Measurements from ENCODE around the gene NCMAP. TPM values are rescaled to one million over a fixed set of nuclear protein-coding genes. Genes with fewer than 3 reads are reported as not detected.

NCMAP gene
- total RNA-seq, 1 donor from 2014 or later, result not detected

DNA sequence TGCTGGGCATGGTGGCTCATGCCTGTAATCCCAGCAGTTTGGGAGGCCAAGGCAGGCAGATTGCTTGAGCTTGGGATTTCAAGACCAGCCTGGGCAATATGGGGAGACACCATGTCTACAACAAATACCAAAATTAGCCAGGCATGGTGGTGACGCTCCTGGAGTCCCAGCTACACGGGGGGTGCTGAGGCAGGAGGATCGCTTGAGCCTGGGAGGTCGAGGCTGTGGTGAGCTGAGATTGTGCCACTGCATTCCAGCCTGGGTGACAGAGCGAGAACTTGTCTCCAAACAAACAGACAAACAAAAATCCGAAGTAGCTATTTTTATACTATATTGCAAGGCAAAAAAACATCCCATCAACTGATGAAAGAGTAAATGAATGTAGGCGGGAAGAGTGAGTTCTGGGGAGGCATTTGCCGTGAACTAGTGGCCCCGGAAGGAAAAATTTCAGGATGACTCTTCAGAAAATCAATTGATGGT, 40.6 kb downstream of the NCMAP start:
- peaks cover 5% of the 10 kb centered on the region for H3K4me1 Mint-ChIP-seq (ENCODE audit: low read depth)
- H3K9me3 Mint-ChIP-seq (ENCODE audit: low read depth), result no peaks in the 10 kb centered on the region
- TF ChIP-seq CTCF (IDR thresholded peaks at IDR 0.05), result no peak
- H3K36me3 Mint-ChIP-seq (ENCODE audit: low read depth), result no peaks in the 10 kb centered on the region
- no peak for DNase-seq (ENCODE audit: low spot score)
- H3K27ac Mint-ChIP-seq (ENCODE audit: unreplicated experiment), result no peak overlapping the region
- H3K4me3 Mint-ChIP-seq (ENCODE audit: unreplicated experiment), result no peak overlapping the region
- H3K27me3 Mint-ChIP-seq (ENCODE audit: low read depth), result peaks cover 7% of the 10 kb centered on the region

DNA sequence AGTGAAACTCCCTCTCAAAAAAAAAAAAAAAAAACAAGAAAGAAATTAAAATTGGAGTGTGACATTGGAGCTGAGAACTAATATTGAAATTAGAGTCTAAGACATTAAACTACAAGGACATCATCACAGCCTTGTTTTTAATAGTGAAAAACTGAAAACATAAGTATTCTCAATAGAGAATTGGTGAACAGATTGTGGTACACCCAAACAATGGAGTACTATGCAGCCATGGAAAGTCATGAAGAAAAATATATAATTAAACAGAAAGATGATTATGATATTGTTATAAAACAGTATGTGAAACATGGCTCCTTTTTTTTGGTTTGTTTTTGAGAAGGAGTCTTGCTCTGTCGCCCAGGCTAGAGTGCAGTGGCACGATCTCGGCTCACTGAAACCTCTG, 43.4 kb downstream of the NCMAP start:
- Mint-ChIP-seq H3K27ac (ENCODE audit: unreplicated experiment) (no peak overlapping the region), H3K4me3 (ENCODE audit: unreplicated experiment) (no peak overlapping the region), H3K4me1 (ENCODE audit: low read depth) (peaks cover 5% of the 10 kb centered on the region), H3K9me3 (ENCODE audit: low read depth) (no peaks in the 10 kb centered on the region), H3K36me3 (ENCODE audit: low read depth) (no peaks in the 10 kb centered on the region), H3K27me3 (ENCODE audit: low read depth) (peaks cover 7% of the 10 kb centered on the region)
- no peak for TF ChIP-seq CTCF (IDR thresholded peaks at IDR 0.05)
- no peak for DNase-seq (ENCODE audit: low spot score)

DNA sequence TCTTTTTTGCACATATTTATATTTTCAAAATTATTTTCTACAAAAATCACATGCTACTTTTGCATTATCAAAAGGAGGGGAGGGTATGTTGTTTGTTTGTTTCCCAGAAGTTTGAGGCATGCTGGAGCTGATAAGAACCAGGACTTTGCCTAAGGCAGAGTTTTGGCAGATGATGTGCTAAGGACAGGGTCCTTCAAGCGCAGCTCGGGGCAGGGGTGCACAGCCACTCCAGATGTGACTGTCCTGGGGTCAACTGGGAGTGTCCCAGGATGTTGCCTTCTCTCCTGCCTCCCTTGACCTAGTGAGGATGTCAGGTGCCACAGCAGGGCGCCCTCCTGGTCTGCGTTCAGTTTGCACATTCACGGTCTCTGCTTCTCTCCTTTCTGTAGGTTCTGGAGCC, 44.7 kb downstream of the NCMAP start:
- Mint-ChIP-seq H3K27ac (ENCODE audit: unreplicated experiment) (no peak overlapping the region), H3K4me1 (ENCODE audit: low read depth) (peaks cover 5% of the 10 kb centered on the region), H3K27me3 (ENCODE audit: low read depth) (peaks cover 5% of the 10 kb centered on the region), H3K4me3 (ENCODE audit: unreplicated experiment) (no peak overlapping the region), H3K9me3 (ENCODE audit: low read depth) (no peaks in the 10 kb centered on the region), H3K36me3 (ENCODE audit: low read depth) (no peaks in the 10 kb centered on the region)
- no peak for DNase-seq (ENCODE audit: low spot score)
- no peak for TF ChIP-seq CTCF (IDR thresholded peaks at IDR 0.05)

DNA sequence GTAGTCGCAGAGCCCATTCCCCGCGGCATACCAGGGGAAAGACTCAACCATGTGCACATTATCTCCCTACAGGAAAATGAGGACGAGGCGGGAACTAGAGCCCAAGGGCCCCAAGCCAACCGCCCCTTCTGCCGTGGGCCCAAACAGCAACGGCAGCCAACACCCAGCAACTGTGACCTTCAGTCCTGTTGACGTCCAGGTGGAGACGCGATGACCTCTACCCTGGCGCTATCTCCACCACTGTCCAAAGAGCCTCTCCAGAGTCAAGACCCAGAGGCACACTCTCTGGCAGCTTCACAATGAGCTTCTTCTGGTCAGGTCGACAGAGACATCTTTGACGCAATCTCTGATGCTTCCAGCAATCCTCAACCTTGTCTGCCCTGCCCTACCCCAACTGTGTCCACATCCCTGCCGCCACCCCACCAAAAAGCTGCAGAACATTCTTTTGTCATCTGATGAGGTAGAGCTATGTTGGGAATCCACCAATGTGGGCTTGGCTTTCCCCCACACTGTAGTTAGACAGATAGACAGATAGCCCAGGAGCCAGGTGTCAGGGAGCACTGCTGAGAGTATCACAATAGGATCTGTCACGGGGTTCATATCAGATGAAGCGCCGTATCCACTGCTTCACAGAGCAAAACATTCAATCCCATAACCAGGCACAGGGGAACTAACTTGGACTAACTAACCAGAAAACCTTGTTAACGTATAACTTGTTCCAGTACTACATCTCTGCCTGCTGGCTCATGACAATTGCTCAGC, 49.8 kb downstream of the NCMAP start:
- no peaks in the 10 kb centered on the region for H3K9me3 Mint-ChIP-seq (ENCODE audit: low read depth)
- peaks cover 5% of the 10 kb centered on the region for H3K4me1 Mint-ChIP-seq (ENCODE audit: low read depth)
- H3K36me3 Mint-ChIP-seq (ENCODE audit: low read depth), result no peaks in the 10 kb centered on the region
- TF ChIP-seq CTCF (IDR thresholded peaks at IDR 0.05), result no peak
- DNase-seq (ENCODE audit: low spot score), result no peak
- no peak overlapping the region for H3K27ac Mint-ChIP-seq (ENCODE audit: unreplicated experiment)
- no peak overlapping the region for H3K4me3 Mint-ChIP-seq (ENCODE audit: unreplicated experiment)
- peaks cover 11% of the 10 kb centered on the region for H3K27me3 Mint-ChIP-seq (ENCODE audit: low read depth)

DNA sequence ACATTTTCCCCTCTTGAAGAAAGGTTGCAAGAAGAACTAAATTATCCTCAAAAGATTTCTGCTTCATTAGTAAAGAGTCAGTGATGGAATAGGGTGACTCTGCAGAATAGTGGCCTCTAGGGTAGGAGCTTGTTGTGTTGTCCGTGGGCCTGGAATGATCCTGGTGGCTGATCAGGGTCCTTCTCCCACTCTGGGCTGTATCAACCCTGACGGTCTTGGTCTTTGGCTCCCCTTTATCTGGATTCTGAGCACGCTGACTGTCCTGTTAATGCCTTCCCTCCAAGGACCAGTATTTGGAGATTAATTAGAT, 50.4 kb downstream of the NCMAP start:
- Mint-ChIP-seq H3K36me3 (ENCODE audit: low read depth) (no peaks in the 10 kb centered on the region), H3K9me3 (ENCODE audit: low read depth) (no peaks in the 10 kb centered on the region), H3K27me3 (ENCODE audit: low read depth) (peaks cover 14% of the 10 kb centered on the region), H3K27ac (ENCODE audit: unreplicated experiment) (no peak overlapping the region), H3K4me1 (ENCODE audit: low read depth) (no peaks in the 10 kb centered on the region), H3K4me3 (ENCODE audit: unreplicated experiment) (no peak overlapping the region)
- no peak for TF ChIP-seq CTCF (IDR thresholded peaks at IDR 0.05)
- DNase-seq (ENCODE audit: low spot score), result no peak
